ENCODE data around the gene ELL2.

Gene ELL2

DNA sequence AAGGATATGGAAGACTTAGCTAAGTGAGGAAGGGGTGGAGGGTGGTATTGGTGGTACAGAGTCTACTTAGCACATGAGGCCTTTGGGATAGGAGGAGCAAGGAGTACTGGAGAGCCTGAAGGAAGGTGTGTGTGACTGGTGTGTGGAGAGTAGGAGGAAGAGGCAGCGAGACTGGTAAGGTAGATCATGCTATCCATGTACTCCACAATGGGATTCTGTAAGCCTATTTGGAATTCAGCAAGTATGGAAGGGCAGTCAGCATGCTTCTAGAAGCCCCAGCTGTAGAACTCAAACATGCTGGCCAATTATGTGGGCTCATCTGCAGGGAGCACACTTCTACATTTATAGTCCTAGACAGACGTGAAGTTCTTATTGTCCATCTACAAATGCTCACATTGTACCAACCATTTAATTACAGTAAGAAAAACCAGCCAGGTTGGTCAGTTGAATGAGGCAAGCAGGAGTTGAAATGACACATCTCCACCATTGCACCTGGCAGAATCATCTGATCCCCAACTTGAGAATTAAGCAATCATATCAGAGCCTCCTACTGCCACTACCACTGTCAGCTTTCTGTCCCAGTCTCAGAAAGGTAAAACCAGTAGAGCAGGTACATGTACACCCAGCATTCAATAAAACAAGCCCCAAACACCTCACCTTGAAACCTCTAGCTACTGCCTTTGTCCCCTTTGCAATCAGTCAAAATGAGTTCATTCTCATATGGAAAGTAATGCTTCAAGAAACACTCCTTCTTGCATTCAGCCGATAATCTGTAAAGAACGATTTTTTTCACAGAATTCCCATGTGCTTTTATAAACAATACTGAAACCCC, 78.2 kb downstream of the ELL2 start:
- no peak for DNase-seq

GRCh38 chr5:95881833-95882232, 79.8 kb downstream of the ELL2 start:
- DNase-seq, result peak in 5 of 58 donors; percentile 9 to 33 (median 26)

DNA sequence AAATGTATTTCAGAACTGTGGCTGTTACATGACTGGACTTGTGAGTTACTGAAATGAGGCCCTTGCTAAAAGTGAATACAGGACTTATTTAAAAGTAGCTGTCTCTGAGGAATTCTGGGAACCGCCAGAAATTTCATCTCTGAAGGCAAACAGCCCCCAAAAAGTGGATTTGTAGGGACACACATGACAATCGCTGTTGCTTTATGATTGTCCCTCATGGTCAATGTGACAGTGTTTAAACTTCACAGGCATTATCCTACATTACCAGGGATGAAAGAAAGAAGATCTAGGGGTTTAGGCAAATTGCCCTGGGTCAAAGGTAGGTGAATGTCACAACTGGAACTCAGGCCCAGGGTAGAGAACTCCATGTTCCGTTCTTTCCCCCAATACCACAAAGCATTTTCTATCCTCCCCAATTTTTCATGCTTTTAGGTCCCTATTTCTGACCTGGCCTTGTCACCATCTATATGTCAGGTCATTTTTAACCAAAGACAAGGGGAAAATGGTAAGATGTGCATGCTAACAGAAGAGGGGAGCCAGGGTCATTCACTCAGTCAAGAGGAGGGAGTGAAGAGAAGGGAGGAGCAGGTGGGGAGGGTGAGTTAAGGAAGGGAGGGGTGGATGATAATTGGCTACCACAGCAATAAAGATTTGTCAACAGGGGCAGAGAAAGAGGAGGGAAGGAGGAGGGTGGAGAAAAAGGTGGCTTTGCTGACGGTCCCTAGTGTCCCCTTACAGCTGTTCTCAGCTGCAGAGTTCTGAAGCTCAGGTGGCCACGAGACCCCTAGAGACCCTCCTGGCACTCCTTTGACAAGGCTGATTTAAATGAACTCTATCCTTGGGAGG, 81.3 kb downstream of the ELL2 start:
- no peak for DNase-seq

DNA sequence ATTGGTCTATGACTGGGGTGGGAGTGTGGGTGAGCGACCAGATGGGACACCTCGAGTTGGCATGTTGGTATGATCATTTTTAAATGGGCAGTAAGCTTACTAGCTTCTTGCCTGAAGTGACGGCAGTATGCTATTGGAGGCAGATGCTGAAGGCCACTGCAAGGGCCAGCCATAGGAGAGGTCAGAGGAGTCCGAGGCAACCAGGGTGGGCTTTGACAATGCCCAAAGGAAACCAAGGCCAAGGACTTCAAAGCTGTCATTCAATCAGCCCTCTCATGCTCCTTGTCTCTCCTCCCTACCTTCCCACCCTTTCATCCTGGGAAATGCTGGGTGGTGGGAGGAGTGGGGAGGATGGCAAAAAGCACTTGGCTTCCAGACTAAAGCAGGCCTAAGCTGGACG, 82.0 kb downstream of the ELL2 start:
- no peak for DNase-seq

- no peak for DNase-seq
These were observed 83.0 kb downstream of the ELL2 start for GRCh38 chr5:95878417-95879323.

GRCh38 chr5:95876782-95877181, 84.9 kb downstream of the ELL2 start:
- DNase-seq, result no peak

GRCh38 chr5:95874246-95874645, 87.4 kb downstream of the ELL2 start:
- DNase-seq, result no peak

DNA sequence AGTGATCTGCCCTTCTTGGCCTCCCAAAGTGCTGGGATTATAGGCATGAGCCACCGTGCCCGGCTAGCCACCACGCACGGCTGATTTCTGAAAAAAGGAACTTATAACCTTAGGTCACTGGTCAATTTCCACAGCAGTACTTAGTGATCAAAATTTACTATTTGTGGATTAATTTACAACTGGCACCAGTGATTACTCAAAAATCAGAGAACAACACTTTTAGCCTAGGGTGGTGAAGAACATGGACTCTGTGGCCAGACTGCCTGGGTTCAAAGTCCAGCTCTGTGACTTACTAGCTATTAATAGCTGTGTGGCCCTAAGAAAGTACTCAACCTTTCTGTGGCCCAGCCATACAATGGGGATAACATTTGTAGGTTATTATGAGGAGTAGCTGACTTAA, 88.3 kb downstream of the ELL2 start:
- DNase-seq, result no peak

DNA sequence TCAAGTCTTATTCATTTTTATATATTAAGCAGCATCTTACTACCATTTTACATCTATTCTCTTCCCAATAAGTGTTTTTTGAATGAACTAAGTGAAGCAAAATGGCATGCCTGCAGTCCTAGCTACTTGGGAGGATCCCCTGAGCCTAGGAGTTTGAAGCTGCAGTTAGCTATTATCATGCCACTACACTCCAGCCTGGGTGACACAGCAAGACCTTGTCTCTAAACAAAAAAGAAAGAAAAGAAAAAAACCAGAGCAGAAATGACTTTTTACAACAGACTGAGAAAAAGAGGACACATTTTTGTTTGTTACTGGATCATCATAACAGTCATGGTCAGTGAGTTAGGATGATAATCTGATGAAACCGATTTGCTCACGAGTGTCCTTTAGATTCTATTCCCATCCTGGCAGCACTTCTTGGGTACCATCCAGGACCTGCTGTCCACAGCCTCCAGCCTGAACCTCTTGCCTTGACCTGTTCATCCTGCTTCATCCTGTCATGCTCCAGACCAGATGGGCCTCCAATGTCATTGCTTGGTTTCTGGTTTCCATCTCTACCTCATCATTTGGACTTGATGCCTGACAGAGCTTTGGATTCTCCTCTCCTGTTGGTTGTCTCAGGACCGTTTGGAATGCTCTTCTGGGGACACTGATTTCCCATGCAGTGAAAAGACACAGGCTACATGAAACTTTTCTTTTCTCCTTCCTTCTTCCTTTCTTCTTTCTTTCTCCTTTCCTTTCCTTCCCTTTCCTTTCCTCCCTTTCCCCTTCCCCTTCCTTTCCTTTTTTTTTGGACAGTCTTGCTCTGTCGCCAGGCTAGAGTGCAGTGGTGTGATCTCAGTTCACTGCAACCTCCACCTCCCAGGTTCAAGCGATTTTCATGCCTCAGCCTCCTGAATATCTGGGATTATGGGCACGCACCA, 89.0 kb downstream of the ELL2 start:
- DNase-seq, result no peak

DNA sequence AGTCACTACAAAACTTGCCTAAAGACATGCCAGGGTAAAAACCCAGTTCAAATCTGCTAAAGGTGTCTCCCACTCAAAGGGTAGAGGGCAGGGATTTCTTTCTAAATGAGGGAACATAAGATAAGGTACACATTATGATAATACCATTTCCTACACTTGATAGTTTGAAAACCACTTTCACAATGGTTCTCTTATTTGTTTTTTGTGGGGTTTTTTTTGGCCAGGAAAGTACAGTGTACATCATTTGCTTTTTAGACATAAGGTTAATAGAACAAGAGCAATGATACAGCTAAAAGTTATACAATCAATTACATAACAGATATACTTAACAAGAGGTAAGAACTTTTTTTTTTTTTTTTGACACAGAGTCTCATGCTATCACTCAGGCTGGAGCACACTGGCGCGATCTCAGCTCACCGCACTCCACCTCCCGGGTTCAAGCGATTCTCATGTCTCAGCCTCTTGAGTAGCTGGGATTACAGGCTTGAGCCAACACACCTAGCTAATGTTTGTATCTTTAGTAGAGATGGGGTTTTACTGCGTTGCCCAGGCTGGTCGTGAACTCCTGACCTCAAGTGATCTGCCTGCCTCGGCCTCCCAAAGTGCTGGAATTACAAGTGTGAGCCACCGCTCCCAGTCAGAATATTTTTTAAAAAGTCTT, 90.4 kb downstream of the ELL2 start:
- DNase-seq, result no peak

- no peak for DNase-seq
These were observed 91.5 kb downstream of the ELL2 start for GRCh38 chr5:95870105-95870672.

GRCh38 chr5:95869173-95869855, 92.3 kb downstream of the ELL2 start:
- DNase-seq, result peak in 9 of 58 donors; percentile 6 to 51 (median 15)

DNA sequence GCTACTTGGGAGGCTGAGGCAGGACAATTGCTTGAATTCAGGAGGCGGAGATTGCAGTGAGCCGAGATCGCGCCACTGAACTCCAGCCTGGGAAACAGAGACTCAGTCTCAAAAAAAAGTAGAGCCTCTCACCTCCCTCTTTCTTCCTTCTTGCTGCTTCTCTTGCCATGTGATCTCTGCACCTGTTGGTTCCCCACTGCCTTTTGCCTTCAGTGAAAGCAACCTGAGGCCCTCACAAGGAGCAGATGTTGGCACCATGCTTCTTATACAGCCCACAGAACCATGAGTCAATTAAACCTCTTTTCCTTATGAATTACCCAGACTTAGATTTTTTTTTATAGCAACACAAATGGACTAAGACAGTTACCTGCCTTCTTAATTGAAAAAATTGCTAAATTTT, 93.5 kb downstream of the ELL2 start:
- no peak for DNase-seq

GRCh38 chr5:95866435-95867040, 95.1 kb downstream of the ELL2 start:
- DNase-seq, result no peak

DNA sequence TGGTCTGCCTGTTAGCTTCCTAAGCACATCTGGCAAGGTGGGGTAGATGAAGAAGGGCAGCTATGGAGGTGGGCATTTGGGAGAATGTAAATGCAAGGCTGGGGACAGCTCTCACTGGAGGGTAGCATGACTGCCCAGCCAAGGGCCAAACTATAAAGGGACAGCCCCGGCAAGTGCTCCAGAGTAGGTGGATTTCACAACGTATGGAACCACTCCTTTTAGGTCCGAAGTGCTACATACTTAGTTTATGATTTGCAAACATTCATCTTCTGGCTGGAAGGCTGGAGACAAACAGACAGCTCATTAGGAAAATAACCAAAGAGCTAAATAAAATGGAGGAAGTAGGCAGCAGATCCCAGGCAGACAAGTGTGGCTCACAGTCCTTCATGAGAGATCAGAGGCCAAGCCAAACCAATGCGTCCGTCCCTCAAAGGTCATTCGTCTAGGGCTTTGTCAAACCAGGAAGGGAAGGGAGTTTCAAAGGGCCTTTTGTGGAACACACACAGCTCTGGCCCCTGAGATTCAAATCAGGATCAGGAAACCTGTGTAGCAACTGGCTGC, 96.6 kb downstream of the ELL2 start:
- DNase-seq, result no peak

GRCh38 chr5:95864456-95864855, 97.2 kb downstream of the ELL2 start:
- no peak for DNase-seq

DNA sequence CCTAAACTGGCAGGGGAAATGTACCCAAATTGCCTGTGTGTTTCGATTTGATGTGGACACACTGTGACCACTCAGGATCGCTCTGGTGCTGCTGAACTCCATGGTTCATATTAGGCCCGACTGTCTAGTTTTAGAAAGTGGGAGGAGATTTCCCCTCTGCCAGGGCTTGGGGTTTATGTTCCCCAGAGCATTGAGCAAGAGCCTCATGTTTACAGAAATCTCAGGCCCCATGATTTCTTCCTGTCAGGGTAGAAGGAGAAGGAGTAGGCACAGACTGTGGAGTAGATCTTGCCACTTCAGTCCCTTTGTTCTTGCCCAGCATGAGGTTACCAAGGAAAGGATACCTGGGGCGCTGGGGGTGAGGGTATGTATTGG, 98.3 kb downstream of the ELL2 start:
- peak in 9 of 58 donors; percentile 9 to 46 (median 32) for DNase-seq
